Fibroblast of lung (primary cell): ENCODE results near the gene TMC1. TPM values are rescaled to one million over a fixed set of nuclear protein-coding genes. Genes with fewer than 3 reads are reported as not detected.

ENCODE experiments used
- DNase-seq, 2 donors: peaks; one replicate each; pipeline versions ENCODE4 v3.0.0 to v3.0.0-alpha.2; 2010; ENCODE audit warnings: low read depth in 2 of 2
- H2AFZ ChIP-seq: 2 replicates; pipeline ENCODE4 v1.5.1; 2012; ENCODE audit warnings: low read length, control low read depth, inconsistent platforms
- H3K27ac ChIP-seq: 2 replicates; pipeline ENCODE4 v1.5.1; 2011; ENCODE audit warnings: low read length, control low read depth; ENCODE audit not compliant: insufficient read depth
- H3K27me3 ChIP-seq: 2 replicates; pipeline ENCODE4 v1.5.1; 2011; ENCODE audit warnings: mild to moderate bottlenecking, low read length; ENCODE audit not compliant: control insufficient read depth, insufficient read depth
- H3K36me3 ChIP-seq: 2 replicates; pipeline ENCODE4 v1.5.1; 2011; ENCODE audit warnings: low read length; ENCODE audit not compliant: control insufficient read depth, insufficient read depth
- H3K4me1 ChIP-seq: 2 replicates; pipeline ENCODE4 v1.5.1; 2011; ENCODE audit warnings: low read length; ENCODE audit not compliant: control insufficient read depth, insufficient read depth; ENCODE audit errors: extremely low read depth
- H3K4me2 ChIP-seq: 2 replicates; pipeline ENCODE4 v1.5.1; 2011; ENCODE audit warnings: low read length, control low read depth; ENCODE audit not compliant: insufficient read depth; ENCODE audit errors: extremely low read depth
- H3K4me3 ChIP-seq, 4 experiments: fragments of 200-600 bp in 1 of 4; sonication (generic) in 1 of 4; replicated peaks in 1 of 4; 2 replicates each; pipeline ENCODE4 v1.5.1; 2011 to 2016; ENCODE audit warnings: low read length in 4 of 4, low read depth in 3 of 4, mild to moderate bottlenecking in 3 of 4, control low read depth in 2 of 4, inconsistent platforms in 1 of 4, mixed read lengths in 1 of 4; ENCODE audit not compliant: insufficient read depth in 1 of 4; ENCODE audit errors: control extremely low read depth in 1 of 4
- H3K79me2 ChIP-seq: 2 replicates; pipeline ENCODE4 v1.5.1; 2012; ENCODE audit warnings: mild to moderate bottlenecking, low read length, inconsistent platforms; ENCODE audit not compliant: control insufficient read depth, insufficient read depth
- H3K9ac ChIP-seq: 2 replicates; pipeline ENCODE4 v1.5.1; 2011; ENCODE audit warnings: mild to moderate bottlenecking, low read length, control low read depth; ENCODE audit not compliant: insufficient read depth
- H3K9me3 ChIP-seq: 2 replicates; pipeline ENCODE4 v1.5.1; 2012; ENCODE audit warnings: low read depth, low read length; ENCODE audit not compliant: control insufficient read depth, insufficient read depth
- H4K20me1 ChIP-seq: 2 replicates; pipeline ENCODE4 v1.5.1; 2011; ENCODE audit warnings: low read length; ENCODE audit not compliant: control insufficient read depth, insufficient read depth; ENCODE audit errors: extremely low read depth
- CTCF ChIP-seq, 2 donors: IDR thresholded peaks in 1 of 2; conservative IDR thresholded peaks in 1 of 2; 1 replicate in 1 of 2; 2 replicates in 1 of 2; pipeline ENCODE4 v1.5.1; 2011 to 2012; ENCODE audit warnings: low read length in 2 of 2, control low read depth in 1 of 2, inconsistent platforms in 1 of 2, low read depth in 1 of 2, mild to moderate bottlenecking in 1 of 2
- EZH2 ChIP-seq: IDR thresholded peaks from 2 replicates; pipeline ENCODE4 v1.5.1; 2012; ENCODE audit warnings: low read length, control low read depth, mild to moderate bottlenecking; ENCODE audit errors: missing control alignments
- polyA plus RNA-seq, 2 donors: library from polyadenylated mRNA; depleted of rRNA in 1 of 2; stranded (reverse) in 1 of 2; unstranded in 1 of 2; fragments of >200 nt; gene quantifications; 2 replicates each; pipeline ENCODE4 v1.2.1, GENCODE V29; 2011 to 2012; ENCODE audit warnings: missing spikeins in 1 of 2
- total RNA-seq: library from RNA; depleted of rRNA; stranded (reverse); fragments of >200 nt; gene quantifications from 2 replicates; pipeline ENCODE4 v1.2.1, GENCODE V29; 2014

TMC1 gene
- total and polyA plus RNA-seq, 2 donors (not counting 1 experiment from before 2014, with no cell fraction given), result 0.27 to 0.33 TPM

GRCh38 chr9:72586388-72587130 lies 65.2 kb downstream of the TMC1 start:
- peaks cover 6% of the 10 kb centered on the region for H3K4me1 ChIP-seq
- DNase-seq, result peak; percentile 77 to 89
- no peaks in the 10 kb centered on the region for H3K79me2 ChIP-seq
- H3K27me3 ChIP-seq, result no peaks in the 10 kb centered on the region
- no peak overlapping the region for H3K9ac ChIP-seq
- TF ChIP-seq EZH2, result no peak
- TF ChIP-seq CTCF (conservative IDR thresholded peaks at IDR 0.05 in 1 of 2, IDR thresholded peaks at IDR 0.05 in 1 of 2; ENCODE audit: low read depth in 1 of 2, low read length in 2 of 2), result peak in 1 of 2 donors; percentile 28
- H4K20me1 ChIP-seq, result no peaks in the 10 kb centered on the region
- H3K36me3 ChIP-seq, result no peaks in the 10 kb centered on the region
- no peak overlapping the region for H3K4me2 ChIP-seq
- H3K27ac ChIP-seq, result no peak overlapping the region
- no peak overlapping the region for H2AFZ ChIP-seq
- no peaks in the 10 kb centered on the region for H3K9me3 ChIP-seq
- H3K4me3 ChIP-seq, result no peak overlapping the region

GRCh38 chr9:72588336-72588735 lies 66.9 kb downstream of the TMC1 start:
- no peak overlapping the region for H3K4me3 ChIP-seq
- H3K4me1 ChIP-seq, result peaks cover 6% of the 10 kb centered on the region
- no peaks in the 10 kb centered on the region for H4K20me1 ChIP-seq
- no peaks in the 10 kb centered on the region for H3K36me3 ChIP-seq
- no peak overlapping the region for H3K4me2 ChIP-seq
- no peaks in the 10 kb centered on the region for H3K27me3 ChIP-seq
- no peak overlapping the region for H2AFZ ChIP-seq
- no peaks in the 10 kb centered on the region for H3K79me2 ChIP-seq
- TF ChIP-seq CTCF (conservative IDR thresholded peaks at IDR 0.05 in 1 of 2, IDR thresholded peaks at IDR 0.05 in 1 of 2; ENCODE audit: low read depth in 1 of 2, low read length in 2 of 2), result no peak
- TF ChIP-seq EZH2, result no peak
- H3K9ac ChIP-seq, result no peak overlapping the region
- H3K9me3 ChIP-seq, result no peaks in the 10 kb centered on the region
- H3K27ac ChIP-seq, result no peak overlapping the region
- peak; percentile 54 to 70 for DNase-seq

GRCh38 chr9:72589667-72590521 lies 68.5 kb downstream of the TMC1 start:
- H3K27ac ChIP-seq, result no peak overlapping the region
- no peak overlapping the region for H3K4me2 ChIP-seq
- H2AFZ ChIP-seq, result no peak overlapping the region
- H4K20me1 ChIP-seq, result no peaks in the 10 kb centered on the region
- no peaks in the 10 kb centered on the region for H3K27me3 ChIP-seq
- H3K36me3 ChIP-seq, result no peaks in the 10 kb centered on the region
- no peaks in the 10 kb centered on the region for H3K79me2 ChIP-seq
- H3K9ac ChIP-seq, result no peak overlapping the region
- H3K4me1 ChIP-seq, result peaks cover 6% of the 10 kb centered on the region
- no peaks in the 10 kb centered on the region for H3K9me3 ChIP-seq
- no peak for TF ChIP-seq CTCF (conservative IDR thresholded peaks at IDR 0.05 in 1 of 2, IDR thresholded peaks at IDR 0.05 in 1 of 2; ENCODE audit: low read depth in 1 of 2, low read length in 2 of 2)
- no peak for TF ChIP-seq EZH2
- DNase-seq, result peak in 1 of 2 donors; percentile 64
- H3K4me3 ChIP-seq, result no peak overlapping the region
